ENCODE results near the gene KLHL30.
A peak's percentile ranks its signal among the peaks of the same experiment; 100 is the strongest.

Gene KLHL30

GRCh38 chr2:238173692-238174091 is 35.2 kb downstream of the KLHL30 start:
- no peak for DNase-seq (ENCODE audit: low read depth, low spot score)

- no peak for DNase-seq (ENCODE audit: low read depth, low spot score)
Measured at GRCh38 chr2:238174291-238174690, 35.8 kb downstream of the KLHL30 start.

- DNase-seq (ENCODE audit: low read depth, low spot score) = no peak
Measured at GRCh38 chr2:238174701-238175100, 36.2 kb downstream of the KLHL30 start.

GRCh38 chr2:238176613-238177012 is 38.1 kb downstream of the KLHL30 start:
- no peak for DNase-seq (ENCODE audit: low read depth, low spot score)

- no peak for DNase-seq (ENCODE audit: low read depth, low spot score)
Measured at GRCh38 chr2:238180554-238180953, 42.1 kb downstream of the KLHL30 start.

DNA sequence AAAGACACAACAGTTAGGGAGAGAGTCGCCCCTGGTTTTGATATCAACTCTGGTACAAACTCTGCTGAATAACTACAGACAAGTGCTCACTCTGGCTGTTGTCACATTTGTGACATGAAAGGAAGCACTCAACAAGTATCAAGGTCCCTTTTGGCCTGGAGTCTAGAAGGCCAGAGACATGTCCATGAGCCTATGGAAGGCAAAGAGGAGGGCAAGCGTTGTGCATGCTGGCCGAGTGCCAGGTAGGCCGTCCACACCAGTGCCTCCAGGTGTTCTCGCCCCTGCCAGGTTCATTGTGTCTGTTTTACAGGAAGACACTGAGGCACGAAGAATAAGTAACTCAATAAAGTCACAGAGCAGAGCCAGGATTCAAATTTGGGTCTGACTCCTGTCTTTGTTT is 43.9 kb downstream of the KLHL30 start:
- no peak for DNase-seq (ENCODE audit: low read depth, low spot score)

DNA sequence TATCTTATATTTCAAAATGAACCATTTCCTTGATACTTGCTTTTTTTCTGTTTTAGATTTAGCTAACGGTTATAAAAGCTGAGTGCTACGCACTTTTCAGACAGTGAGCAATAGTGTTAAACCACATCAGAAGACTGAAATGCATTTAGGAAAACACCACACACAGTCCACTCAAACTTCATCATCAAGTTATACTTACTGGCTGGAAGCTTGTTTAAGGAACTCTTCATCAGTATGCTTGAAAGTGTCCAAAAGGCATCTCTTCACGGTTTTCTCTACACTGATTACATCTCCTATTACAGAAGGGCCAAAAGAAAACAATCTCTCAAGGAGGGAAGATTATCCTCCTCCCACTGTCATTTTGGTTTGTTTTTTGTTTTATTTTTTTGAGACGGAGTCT is 45.4 kb downstream of the KLHL30 start:
- DNase-seq (ENCODE audit: low read depth, low spot score) = peak; percentile 65

DNA sequence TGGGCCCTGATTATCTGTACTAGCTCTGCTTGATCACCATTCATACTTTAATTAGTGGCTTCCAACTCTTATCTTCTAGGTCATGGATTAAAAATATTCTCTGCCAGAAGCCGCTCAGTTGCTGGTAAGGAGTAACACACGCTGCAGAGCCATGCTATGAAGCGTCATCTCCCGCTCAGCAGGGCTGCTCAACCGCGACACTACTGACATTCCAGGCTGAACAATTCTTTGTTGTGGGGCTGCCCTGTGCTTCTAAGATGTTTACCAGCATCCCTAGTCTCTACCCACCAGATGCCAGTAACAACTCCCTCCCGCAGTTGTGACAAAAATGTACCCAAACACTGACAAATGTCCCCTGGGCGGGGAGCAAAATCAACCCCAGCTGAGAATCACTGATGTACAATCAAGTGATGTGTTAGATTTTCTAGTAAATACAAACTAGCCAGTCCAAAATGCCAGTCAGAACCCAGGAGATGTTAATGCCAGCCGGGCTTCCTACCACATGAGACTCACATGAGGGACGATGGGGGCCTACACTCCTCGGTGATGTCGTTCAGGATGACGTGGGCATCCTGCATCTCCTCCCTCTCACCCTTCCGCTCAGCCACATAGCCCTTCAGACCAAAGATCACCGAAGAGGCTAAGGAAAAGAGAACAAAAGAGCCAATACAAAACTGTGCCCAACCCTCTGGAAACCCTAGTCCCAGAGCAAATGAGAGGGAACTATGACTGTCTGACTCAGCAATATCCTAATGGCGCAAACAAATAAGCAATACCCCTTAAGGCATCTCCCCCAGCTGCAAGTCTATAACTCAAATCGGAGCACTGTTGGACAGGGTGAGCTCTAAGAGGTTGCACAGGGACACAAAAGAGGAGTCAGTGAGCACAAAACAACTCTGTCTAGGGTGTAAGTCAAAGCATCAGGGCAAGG is 49.4 kb downstream of the KLHL30 start:
- DNase-seq (ENCODE audit: low read depth, low spot score) = no peak

- DNase-seq (ENCODE audit: low read depth, low spot score) = no peak
Measured at GRCh38 chr2:238190445-238190844, 52.0 kb downstream of the KLHL30 start.
